ENCODE results near the gene TUBGCP3.

The TUBGCP3 gene

DNA sequence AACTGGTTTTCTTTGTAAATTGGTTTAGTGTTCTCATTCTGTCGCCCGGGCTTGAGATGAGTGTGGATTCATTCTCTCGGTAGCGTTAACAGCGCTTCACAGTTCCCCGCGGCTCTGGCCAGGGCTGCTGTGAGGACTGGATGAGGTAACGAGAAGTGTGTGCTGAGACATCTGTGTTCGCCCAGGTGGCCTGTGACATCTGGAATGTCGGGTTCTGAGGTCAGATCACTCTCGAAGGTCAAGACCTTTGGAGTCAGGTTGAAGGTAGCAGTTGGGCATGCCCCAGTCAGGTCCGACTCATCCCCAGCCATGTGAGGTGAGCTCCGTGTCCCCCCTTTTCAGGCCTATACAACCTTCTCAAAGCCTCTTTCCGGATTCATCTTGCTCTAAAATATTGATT, 13.4 kb upstream of the TUBGCP3 start:
- Histone ChIP-seq H3K9me3 (ENCODE audit: control insufficient read depth, insufficient read depth, low read length) (no peaks in the 10 kb centered on the region), H3K36me3 (ENCODE audit: insufficient read depth, low read length) (no peaks in the 10 kb centered on the region), H3K9ac (ENCODE audit: low read depth, low read length) (no peak overlapping the region), H3K4me1 (ENCODE audit: insufficient read depth, low read length) (no peaks in the 10 kb centered on the region)

DNA sequence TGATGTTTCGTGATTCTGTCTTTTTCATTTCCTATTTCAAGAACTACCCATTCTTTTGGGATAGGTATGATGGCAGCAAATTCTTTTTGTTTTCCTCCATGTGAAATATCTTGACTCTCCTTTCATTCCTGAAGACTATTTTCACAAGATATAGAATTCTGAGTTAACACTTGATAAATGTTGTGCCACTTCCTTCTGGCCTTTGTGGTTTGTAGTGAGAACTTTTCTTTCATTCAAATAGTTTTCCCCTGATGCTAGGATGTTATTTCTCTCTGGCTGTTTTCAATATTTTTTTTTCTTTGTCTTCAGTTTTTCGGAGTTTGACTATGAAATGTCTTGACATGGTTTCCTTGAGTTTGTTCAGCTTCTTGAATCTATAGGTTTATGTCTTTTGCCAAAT, 8.3 kb upstream of the TUBGCP3 start:
- H3K36me3 ChIP-seq (ENCODE audit: insufficient read depth, low read length), result no peaks in the 10 kb centered on the region
- no peaks in the 10 kb centered on the region for H3K4me1 ChIP-seq (ENCODE audit: insufficient read depth, low read length)
- no peak overlapping the region for H3K9ac ChIP-seq (ENCODE audit: low read depth, low read length)
- no peaks in the 10 kb centered on the region for H3K9me3 ChIP-seq (ENCODE audit: control insufficient read depth, insufficient read depth, low read length)

DNA sequence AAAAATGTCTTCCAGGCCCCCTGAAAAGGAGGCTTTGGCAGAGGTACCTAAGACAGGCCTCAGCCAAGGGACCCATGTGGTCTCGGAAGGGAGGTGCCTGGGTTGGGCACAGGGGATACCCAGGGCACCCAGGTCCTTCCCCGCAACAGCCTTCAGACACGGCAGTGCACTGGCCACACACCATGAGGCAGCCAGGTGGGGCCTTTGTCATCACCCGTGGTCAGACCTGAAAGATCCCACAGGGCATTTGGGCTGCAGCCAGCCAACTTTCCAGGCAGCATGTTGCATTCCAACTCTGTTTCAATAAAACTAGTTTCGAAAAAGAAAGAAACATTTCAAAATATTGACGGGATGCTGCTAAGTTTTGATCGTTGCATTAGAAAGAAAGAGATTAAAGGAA, 4.7 kb upstream of the TUBGCP3 start:
- Histone ChIP-seq H3K9me3 (ENCODE audit: control insufficient read depth, insufficient read depth, low read length) (no peaks in the 10 kb centered on the region), H3K36me3 (ENCODE audit: insufficient read depth, low read length) (no peaks in the 10 kb centered on the region), H3K4me1 (ENCODE audit: insufficient read depth, low read length) (peaks cover 7% of the 10 kb centered on the region), H3K9ac (ENCODE audit: low read depth, low read length) (no peak overlapping the region)

DNA sequence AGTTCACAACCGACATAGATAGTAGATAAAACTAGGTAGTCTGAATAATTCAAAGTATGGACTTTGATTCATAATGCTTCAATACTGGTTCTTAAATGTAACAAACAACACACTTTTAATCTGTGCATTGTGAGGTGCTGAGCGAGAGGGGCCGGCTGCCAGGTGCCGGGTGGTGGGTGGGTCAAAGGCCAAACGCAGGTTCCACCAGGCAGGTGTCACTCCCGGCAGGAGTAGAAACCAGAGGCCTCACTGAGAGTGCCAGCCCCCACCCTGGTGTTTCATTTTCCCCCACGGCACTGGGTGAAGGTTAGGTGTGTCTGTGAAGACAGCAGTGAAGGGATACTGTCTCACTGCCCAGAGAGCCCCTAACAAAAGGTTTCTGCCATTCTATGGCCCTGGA, 4.2 kb upstream of the TUBGCP3 start:
- Histone ChIP-seq H3K36me3 (ENCODE audit: insufficient read depth, low read length) (no peaks in the 10 kb centered on the region), H3K9me3 (ENCODE audit: control insufficient read depth, insufficient read depth, low read length) (no peaks in the 10 kb centered on the region), H3K9ac (ENCODE audit: low read depth, low read length) (no peak overlapping the region), H3K4me1 (ENCODE audit: insufficient read depth, low read length) (peaks cover 7% of the 10 kb centered on the region)

DNA sequence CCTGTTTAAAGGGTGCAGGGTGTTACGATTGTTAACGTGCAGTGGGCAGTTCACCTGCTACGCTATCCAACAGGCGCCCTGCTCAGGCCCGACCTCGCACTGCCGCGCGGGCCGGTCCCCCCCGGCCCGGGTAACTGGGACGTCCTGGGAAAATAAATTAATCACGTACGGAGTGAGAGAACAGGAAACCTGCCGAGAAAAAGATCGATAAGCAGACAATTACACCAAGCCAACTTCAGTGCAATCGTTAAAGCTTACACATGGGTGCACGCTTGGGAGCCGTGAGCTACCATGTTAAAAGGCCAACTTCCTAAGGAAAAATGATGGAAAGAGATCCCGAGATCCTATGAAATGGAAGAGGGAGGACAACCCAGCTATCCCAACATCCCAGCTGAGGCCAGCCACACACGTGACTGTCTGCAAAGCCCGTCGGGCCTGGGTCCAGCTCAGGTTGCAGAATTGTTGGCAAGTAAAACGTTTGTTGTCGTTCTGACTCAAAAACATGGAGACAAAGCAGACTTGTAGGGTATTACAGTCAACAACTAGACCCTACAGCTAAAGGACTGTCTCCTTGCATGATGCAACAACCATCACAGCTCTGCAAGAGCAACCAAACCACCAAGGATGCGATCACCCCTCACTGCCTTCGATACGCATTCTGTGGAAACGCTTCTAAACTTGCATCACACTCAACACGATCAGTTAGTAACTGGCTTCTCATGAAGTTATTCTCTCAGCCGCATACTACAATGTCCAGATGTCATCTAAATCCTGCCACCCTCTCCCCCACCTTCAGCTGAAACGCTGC, 741 bp upstream of the TUBGCP3 start:
- Histone ChIP-seq H3K9ac (ENCODE audit: low read depth, low read length) (peak overlapping the region; percentile 95), H3K9me3 (ENCODE audit: control insufficient read depth, insufficient read depth, low read length) (no peaks in the 10 kb centered on the region), H3K4me1 (ENCODE audit: insufficient read depth, low read length) (peaks cover 7% of the 10 kb centered on the region), H3K36me3 (ENCODE audit: insufficient read depth, low read length) (no peaks in the 10 kb centered on the region)

DNA sequence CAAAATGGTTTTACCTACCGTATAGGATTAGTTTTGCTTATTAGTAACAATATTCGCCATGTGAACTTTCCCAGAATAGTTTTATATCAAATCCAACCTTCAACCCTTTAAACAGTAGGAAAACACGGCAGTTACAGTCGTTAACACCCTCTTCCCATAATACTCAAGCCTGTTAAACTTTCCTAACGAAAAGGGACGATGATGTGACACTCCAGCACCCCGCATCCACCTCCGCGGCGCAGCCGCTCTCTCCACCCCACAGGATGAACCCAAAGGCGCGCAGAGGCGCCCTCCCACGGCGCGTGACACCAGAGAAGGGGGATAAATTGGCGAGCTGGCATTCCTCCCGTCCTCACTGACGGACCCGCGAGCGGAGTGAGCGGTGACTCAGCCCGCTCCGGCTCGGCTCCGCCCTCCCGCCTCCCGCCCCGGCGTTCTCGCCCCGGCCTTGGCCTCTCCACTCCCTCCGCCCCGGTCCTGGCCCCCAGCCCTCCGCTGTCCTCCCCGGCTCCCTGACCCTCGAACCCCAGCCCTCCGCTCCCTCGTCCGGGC, 665 bp downstream of the TUBGCP3 start:
- Histone ChIP-seq H3K4me1 (ENCODE audit: insufficient read depth, low read length) (peaks cover 7% of the 10 kb centered on the region), H3K9ac (ENCODE audit: low read depth, low read length) (peak overlapping the region; percentile 95)

DNA sequence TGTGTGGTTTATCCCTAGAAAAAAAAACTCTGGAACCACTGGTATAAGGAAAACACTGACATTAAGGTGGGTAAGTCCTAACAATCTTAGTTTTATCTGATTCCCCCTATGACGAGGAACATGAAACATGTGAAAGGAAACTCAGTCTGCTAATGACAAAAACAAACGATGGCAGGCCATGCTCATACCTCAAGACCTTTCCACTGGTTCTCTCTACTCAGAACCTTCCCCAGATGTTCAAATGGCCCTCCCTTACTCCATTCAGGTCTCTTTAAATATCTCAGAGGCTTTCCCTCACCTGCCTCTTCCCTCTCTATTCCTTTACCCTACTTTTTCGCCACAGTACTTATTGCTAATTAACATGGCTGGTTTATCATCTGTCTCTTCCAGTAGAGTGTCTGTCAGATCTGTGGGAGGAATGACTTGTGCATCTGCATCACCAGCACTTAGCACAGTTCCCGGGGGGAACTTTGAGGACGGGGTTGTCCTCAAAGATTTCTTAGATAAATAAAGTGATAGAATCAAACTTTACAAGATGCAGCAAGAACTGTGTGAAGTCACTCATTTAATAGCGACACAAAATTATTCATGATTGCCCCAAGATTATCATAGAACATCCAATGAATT, 1.5 kb downstream of the TUBGCP3 start:
- Histone ChIP-seq H3K4me1 (ENCODE audit: insufficient read depth, low read length) (peaks cover 7% of the 10 kb centered on the region), H3K9me3 (ENCODE audit: control insufficient read depth, insufficient read depth, low read length) (no peaks in the 10 kb centered on the region), H3K36me3 (ENCODE audit: insufficient read depth, low read length) (no peaks in the 10 kb centered on the region), H3K9ac (ENCODE audit: low read depth, low read length) (peak overlapping the region; percentile 95; the same call in 1 of the 2 replicates)

More for the DNA sequence above, 665 bp downstream of the TUBGCP3 start:
- no peaks in the 10 kb centered on the region for H3K9me3 ChIP-seq (ENCODE audit: control insufficient read depth, insufficient read depth, low read length)
- H3K36me3 ChIP-seq (ENCODE audit: insufficient read depth, low read length), result no peaks in the 10 kb centered on the region

DNA sequence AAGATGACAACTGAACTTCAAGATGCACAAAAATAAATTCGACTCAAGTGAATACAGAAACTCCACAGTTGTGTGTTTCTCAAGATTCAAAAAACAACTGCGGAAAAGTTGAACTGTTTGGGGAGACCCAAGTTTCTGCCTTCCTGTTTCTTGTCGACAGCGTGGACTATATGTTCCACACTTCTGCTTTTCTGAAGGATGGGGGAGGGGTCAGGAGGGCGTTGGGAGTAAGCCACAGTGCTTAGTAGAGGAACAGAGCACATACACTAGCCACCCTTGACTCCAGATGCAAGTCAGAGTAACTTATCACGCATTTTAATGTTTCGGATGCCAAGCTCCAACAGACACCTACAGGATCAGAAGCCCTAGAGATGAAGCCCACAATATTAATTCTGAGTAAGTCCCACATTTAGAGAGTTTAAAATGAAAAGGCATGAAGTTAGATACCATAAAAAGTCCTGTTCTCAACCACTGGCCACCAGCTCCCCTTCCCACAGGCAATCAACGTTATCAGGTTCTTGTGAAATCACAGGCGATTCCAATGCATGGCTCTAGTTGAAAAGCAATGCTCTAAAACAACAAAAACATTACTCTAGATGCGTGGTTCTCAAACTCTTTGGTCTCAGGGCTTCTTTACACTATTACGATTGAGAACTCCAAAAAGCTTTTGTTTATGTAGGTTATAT, 4.2 kb downstream of the TUBGCP3 start:
- Histone ChIP-seq H3K4me1 (ENCODE audit: insufficient read depth, low read length) (peaks cover 1% of the 10 kb centered on the region), H3K36me3 (ENCODE audit: insufficient read depth, low read length) (peaks cover 3% of the 10 kb centered on the region; the same call in 1 of the 2 replicates), H3K9me3 (ENCODE audit: control insufficient read depth, insufficient read depth, low read length) (no peaks in the 10 kb centered on the region), H3K9ac (ENCODE audit: low read depth, low read length) (no peak overlapping the region)

DNA sequence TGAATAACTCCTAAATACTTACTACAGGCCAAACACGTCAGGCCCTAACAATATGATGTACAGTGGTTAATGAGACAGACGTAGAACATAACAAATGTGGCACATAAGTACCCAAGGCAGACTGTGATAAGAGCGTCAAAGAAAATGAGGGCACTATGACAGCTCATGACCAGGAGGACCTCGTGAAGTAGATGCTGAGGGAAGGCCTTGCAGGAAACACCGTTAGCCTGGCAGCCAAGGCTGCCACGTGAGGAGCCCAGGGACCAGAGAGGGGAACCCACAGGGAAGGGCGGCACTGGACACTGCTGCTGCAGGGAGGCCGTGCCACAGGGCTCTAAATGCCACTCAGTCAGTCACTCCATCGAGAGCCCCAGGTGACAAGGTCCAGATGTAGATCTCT, 5.7 kb downstream of the TUBGCP3 start:
- Histone ChIP-seq H3K36me3 (ENCODE audit: insufficient read depth, low read length) (peaks cover 3% of the 10 kb centered on the region; the same call in 1 of the 2 replicates), H3K9ac (ENCODE audit: low read depth, low read length) (no peak overlapping the region), H3K4me1 (ENCODE audit: insufficient read depth, low read length) (no peaks in the 10 kb centered on the region), H3K9me3 (ENCODE audit: control insufficient read depth, insufficient read depth, low read length) (no peaks in the 10 kb centered on the region)

DNA sequence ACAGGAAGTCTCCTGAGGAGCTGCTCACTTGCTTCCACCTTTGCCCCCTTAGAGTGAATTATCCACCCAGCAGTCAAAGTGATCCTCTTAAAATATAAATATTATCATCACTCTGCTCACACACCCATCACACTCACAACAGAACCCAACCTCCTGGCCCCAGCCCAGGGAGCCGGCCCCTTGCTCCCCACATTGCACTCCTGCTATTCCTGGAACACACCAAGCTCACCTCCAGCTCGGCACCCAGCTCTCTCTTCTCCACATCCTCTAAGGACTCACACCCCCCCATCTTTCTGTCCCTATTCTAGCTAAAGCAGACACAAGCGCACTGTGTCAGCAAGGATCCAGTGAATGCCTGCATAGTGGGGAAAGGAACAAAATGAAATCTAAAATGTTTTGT, 7.0 kb downstream of the TUBGCP3 start:
- H3K4me1 ChIP-seq (ENCODE audit: insufficient read depth, low read length), result 0 out of 2 replicates have a peak, but pooled peaks cover 3% of the 10 kb centered on the region

DNA sequence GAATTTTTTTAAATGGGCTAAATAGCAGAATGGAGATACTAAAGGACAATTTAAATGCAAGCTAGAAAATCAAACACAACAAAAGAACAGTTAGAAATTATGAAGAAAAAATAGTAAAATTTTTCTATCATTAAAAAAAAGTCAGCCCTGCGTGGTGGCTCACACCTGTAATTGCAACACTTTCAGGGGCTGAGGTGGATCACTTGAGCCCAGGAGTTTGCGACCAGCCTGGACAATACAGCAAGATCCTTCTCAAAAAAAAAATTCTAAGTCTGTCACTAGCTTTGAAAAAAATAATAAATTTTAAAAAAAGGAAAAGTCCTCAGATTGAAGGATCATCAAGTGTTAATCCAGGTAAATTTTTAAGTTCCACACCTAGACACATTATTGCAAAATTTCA, 7.7 kb downstream of the TUBGCP3 start:
- Histone ChIP-seq H3K4me1 (ENCODE audit: insufficient read depth, low read length) (0 out of 2 replicates have a peak, but pooled peaks cover 5% of the 10 kb centered on the region), H3K36me3 (ENCODE audit: insufficient read depth, low read length) (peaks cover 3% of the 10 kb centered on the region; the same call in 1 of the 2 replicates), H3K9ac (ENCODE audit: low read depth, low read length) (no peak overlapping the region), H3K9me3 (ENCODE audit: control insufficient read depth, insufficient read depth, low read length) (no peaks in the 10 kb centered on the region)

More for the DNA sequence above, 7.0 kb downstream of the TUBGCP3 start:
- Histone ChIP-seq H3K9me3 (ENCODE audit: control insufficient read depth, insufficient read depth, low read length) (no peaks in the 10 kb centered on the region), H3K36me3 (ENCODE audit: insufficient read depth, low read length) (peaks cover 3% of the 10 kb centered on the region; the same call in 1 of the 2 replicates), H3K9ac (ENCODE audit: low read depth, low read length) (no peak overlapping the region)

DNA sequence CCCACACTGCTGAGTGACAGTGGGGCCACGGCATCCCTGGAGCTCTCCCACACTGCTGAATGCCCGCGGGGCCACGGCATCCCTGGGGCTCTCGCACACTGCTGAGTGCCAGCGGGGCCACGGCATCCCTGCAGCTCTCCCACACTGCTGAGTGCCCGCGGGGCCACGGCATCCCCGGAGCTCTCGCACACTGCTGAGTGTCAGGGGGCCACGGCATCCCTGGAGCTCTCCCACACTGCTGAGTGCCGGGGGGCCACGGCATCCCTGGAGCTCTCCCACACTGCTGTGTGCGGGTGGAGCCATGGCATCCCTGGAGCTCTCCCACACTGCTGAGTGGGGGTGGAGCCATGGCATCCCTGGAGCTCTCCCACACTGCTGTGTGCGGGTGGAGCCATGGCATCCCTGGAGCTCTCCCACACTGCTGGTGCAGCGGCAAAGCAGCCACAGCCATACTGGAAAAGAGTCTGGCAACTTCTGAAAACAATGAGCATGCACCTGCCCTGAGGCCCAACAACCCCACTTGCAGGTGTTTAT, 8.6 kb downstream of the TUBGCP3 start:
- peaks cover 3% of the 10 kb centered on the region; the same call in 1 of the 2 replicates for H3K36me3 ChIP-seq (ENCODE audit: insufficient read depth, low read length)
- 0 out of 2 replicates have a peak, but pooled peaks cover 8% of the 10 kb centered on the region for H3K4me1 ChIP-seq (ENCODE audit: insufficient read depth, low read length)
- H3K9ac ChIP-seq (ENCODE audit: low read depth, low read length), result no peak overlapping the region
- no peaks in the 10 kb centered on the region for H3K9me3 ChIP-seq (ENCODE audit: control insufficient read depth, insufficient read depth, low read length)

DNA sequence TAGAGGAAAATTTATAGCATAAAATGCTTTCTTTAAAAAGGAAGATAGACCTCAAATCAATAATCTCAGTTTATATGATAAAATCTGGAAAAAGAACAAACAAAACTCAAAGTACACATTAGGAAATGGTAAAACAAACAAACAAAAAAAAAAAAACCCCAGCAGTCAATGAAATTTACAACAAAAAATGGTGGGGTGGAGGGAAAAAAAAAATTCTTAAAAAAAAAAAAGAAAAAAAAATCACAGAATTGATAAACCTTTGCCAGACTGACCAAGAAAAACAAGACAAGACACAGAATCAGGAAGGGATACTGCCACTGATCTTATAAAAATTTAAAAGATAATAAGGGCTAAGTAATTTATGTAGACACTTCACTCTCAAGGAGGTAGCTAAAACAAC, 11.2 kb downstream of the TUBGCP3 start:
- Histone ChIP-seq H3K36me3 (ENCODE audit: insufficient read depth, low read length) (peaks cover 3% of the 10 kb centered on the region; the same call in 1 of the 2 replicates), H3K9me3 (ENCODE audit: control insufficient read depth, insufficient read depth, low read length) (no peaks in the 10 kb centered on the region), H3K9ac (ENCODE audit: low read depth, low read length) (no peak overlapping the region), H3K4me1 (ENCODE audit: insufficient read depth, low read length) (0 out of 2 replicates have a peak, but pooled peaks cover 8% of the 10 kb centered on the region)

DNA sequence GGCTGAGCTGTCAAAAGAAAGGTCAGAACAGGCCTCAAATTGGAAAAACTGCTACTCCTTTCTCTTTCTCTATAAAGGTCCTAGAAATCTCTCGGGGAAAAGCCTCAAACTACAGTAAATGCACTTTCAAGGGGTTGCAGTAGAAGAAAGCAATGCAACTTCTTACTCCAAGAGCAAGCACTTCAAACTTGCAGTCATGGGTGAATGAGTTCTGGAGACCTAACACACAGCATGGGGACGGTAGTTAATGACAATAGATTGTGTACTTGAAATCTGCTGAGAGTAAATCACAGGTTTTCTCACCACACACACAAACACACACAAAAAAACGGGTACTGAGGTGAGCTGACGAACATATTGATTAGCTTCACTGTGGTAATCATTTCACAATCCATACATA, 11.8 kb downstream of the TUBGCP3 start:
- Histone ChIP-seq H3K36me3 (ENCODE audit: insufficient read depth, low read length) (peaks cover 3% of the 10 kb centered on the region; the same call in 1 of the 2 replicates), H3K9me3 (ENCODE audit: control insufficient read depth, insufficient read depth, low read length) (no peaks in the 10 kb centered on the region), H3K9ac (ENCODE audit: low read depth, low read length) (no peak overlapping the region), H3K4me1 (ENCODE audit: insufficient read depth, low read length) (0 out of 2 replicates have a peak, but pooled peaks cover 8% of the 10 kb centered on the region)

All from ES-I3 (cell line).